ENCODE measurements around the gene P2RX5. TPM values are rescaled to one million over a fixed set of nuclear protein-coding genes. Genes with fewer than 3 reads are reported as not detected.

P2RX5 gene
- total and polyA plus RNA-seq, 12 donors = 6.0 to 56.6 (median 12.4) TPM

- Histone ChIP-seq H3K4me3 (no peak overlapping the region), H3K4me1 (peaks cover 0 to 35% (median 5%) of the 10 kb centered on the region in 9 donors), H3K27ac (peak overlapping the region in 8 of 10 donors; percentile 26 to 72 (median 49)), H3K36me3 (peaks cover 0 to 94% (median 40%) of the 10 kb centered on the region in 9 donors), H3K9me3 (no peaks in the 10 kb centered on the region), H3K27me3 (no peaks in the 10 kb centered on the region)
- DNase-seq (no peak), ATAC-seq (peak in 2 of 8 donors; percentile 36 to 48)
- 62 to 66% methylated on average over 16 of the region's 16 CpGs for WGBS, 2 donors
- intact Hi-C loops (cut with DNase I) = no loop called here
- no peak for TF ChIP-seq CTCF (IDR thresholded peaks at IDR 0.05)
Observed at GRCh38 chr17:3626831-3627768, 68.9 kb downstream of the P2RX5 start.

Other genes with a start within 250 kb of the P2RX5 start
- gene SPATA22, start 224.3 kb downstream of the P2RX5 start, total RNA-seq = 1 to 10 TPM in 1 of 10 donors, under 1 TPM in 7, not detected in 2; 0.21 to 3.1 (median 0.45) TPM
- under 1 TPM; 0.09 to 0.37 TPM for gene SPATA22, start 224.3 kb downstream of the P2RX5 start, polyA plus RNA-seq
- gene ASPA, start 220.2 kb downstream of the P2RX5 start, total RNA-seq = 1 to 10 TPM in 9 of 10 donors, under 1 TPM in 1; 0.34 to 2.9 (median 1.5) TPM
- gene ASPA, start 220.2 kb downstream of the P2RX5 start, polyA plus RNA-seq = 1 to 10 TPM in 1 of 2 donors, under 1 TPM in 1; 0.26 to 1.8 TPM
- 1 to 10 TPM in 5 of 10 donors, under 1 TPM in 5; 0.17 to 1.8 (median 1.1) TPM for gene TRPV3, start 138.3 kb downstream of the P2RX5 start, total RNA-seq
- 1 to 10 TPM in 1 of 2 donors, under 1 TPM in 1; 0.19 to 2.8 TPM for gene TRPV3, start 138.3 kb downstream of the P2RX5 start, polyA plus RNA-seq
- gene TRPV1, start 86.7 kb downstream of the P2RX5 start, total RNA-seq = 1 to 10 TPM; 2.2 to 6.5 (median 3.7) TPM
- 10 to 100 TPM in 1 of 2 donors, 1 to 10 TPM in 1; 2.1 to 12.5 TPM for gene TRPV1, start 86.7 kb downstream of the P2RX5 start, polyA plus RNA-seq
- 1 to 10 TPM; 2.6 to 5.8 (median 4.2) TPM for gene SHPK, start 59.9 kb downstream of the P2RX5 start, total RNA-seq
- 1 to 10 TPM; 2.3 to 7.6 TPM for gene SHPK, start 59.9 kb downstream of the P2RX5 start, polyA plus RNA-seq
- gene CTNS, start 59.4 kb downstream of the P2RX5 start, total RNA-seq = 10 to 100 TPM in 1 of 10 donors, 1 to 10 TPM in 9; 5.2 to 11.8 (median 8.0) TPM
- 1 to 10 TPM; 7.5 to 7.6 TPM for gene CTNS, start 59.4 kb downstream of the P2RX5 start, polyA plus RNA-seq
- gene TAX1BP3, start 27.6 kb downstream of the P2RX5 start, total RNA-seq = 100 to 1,000 TPM; 147 to 206 (median 176) TPM
- gene TAX1BP3, start 27.6 kb downstream of the P2RX5 start, polyA plus RNA-seq = 100 to 1,000 TPM; 134 to 149 TPM
- gene EMC6, start 27.3 kb downstream of the P2RX5 start, total RNA-seq = 10 to 100 TPM; 46.0 to 75.0 (median 52.7) TPM
- 100 to 1,000 TPM in 1 of 2 donors, 10 to 100 TPM in 1; 80.5 to 203 TPM for gene EMC6, start 27.3 kb downstream of the P2RX5 start, polyA plus RNA-seq
- gene HASPIN, start 27.7 kb upstream of the P2RX5 start, total RNA-seq = 1 to 10 TPM in 1 of 10 donors, under 1 TPM in 9; 0.12 to 1.5 (median 0.23) TPM
- under 1 TPM in 1 of 2 donors, not detected in 1; 0.29 TPM for gene HASPIN, start 27.7 kb upstream of the P2RX5 start, polyA plus RNA-seq
- 10 to 100 TPM; 14.0 to 20.0 (median 15.6) TPM for gene ITGAE, start 105.0 kb upstream of the P2RX5 start, total RNA-seq
- 10 to 100 TPM; 24.3 to 35.4 TPM for gene ITGAE, start 105.0 kb upstream of the P2RX5 start, polyA plus RNA-seq
- gene NCBP3, start 150.1 kb upstream of the P2RX5 start, total RNA-seq = 10 to 100 TPM; 14.6 to 30.9 (median 23.1) TPM
- 10 to 100 TPM in 1 of 2 donors, 1 to 10 TPM in 1; 7.3 to 20.0 TPM for gene NCBP3, start 150.1 kb upstream of the P2RX5 start, polyA plus RNA-seq
- gene CAMKK1, start 196.9 kb upstream of the P2RX5 start, total RNA-seq = 1 to 10 TPM; 1.8 to 5.7 (median 3.7) TPM
- 1 to 10 TPM; 2.6 to 2.8 TPM for gene CAMKK1, start 196.9 kb upstream of the P2RX5 start, polyA plus RNA-seq
- 1 to 10 TPM in 4 of 10 donors, under 1 TPM in 6; 0.27 to 2.6 (median 0.49) TPM for gene P2RX1, start 220.3 kb upstream of the P2RX5 start, total RNA-seq
- gene P2RX1, start 220.3 kb upstream of the P2RX5 start, polyA plus RNA-seq = under 1 TPM; 0.37 to 0.99 TPM

All from heart right ventricle (tissue), 16 donors.